ENCODE results near the gene NAGPA.
A peak's percentile ranks its signal among the peaks of the same experiment; 100 is the strongest.

The NAGPA gene

GRCh38 chr16:5042574-5043171 lies 8.9 kb upstream of the NAGPA start:
- peak; percentile 51 for DNase-seq (ENCODE audit: low read depth)
- H3K4me3 ChIP-seq (ENCODE audit: low read depth, low read length) = no peak overlapping the region
- TF ChIP-seq MAX (IDR thresholded peaks at IDR 0.05; ENCODE audit: low read depth, low read length) (no peak), MYC (IDR thresholded peaks at IDR 0.05; ENCODE audit: low read depth, low read length) (no peak), CTCF (IDR thresholded peaks at IDR 0.05; ENCODE audit: low read depth, low read length) (peak; percentile 28)

- TF ChIP-seq MAX (IDR thresholded peaks at IDR 0.05; ENCODE audit: low read depth, low read length) = no peak
- no peak for TF ChIP-seq POLR2A (IDR thresholded peaks at IDR 0.05; ENCODE audit: extremely low read depth, insufficient read length)
- TF ChIP-seq CTCF (IDR thresholded peaks at IDR 0.05; ENCODE audit: low read depth, low read length) = no peak
- TF ChIP-seq MYC (IDR thresholded peaks at IDR 0.05; ENCODE audit: low read depth, low read length) = no peak
- H3K4me3 ChIP-seq (ENCODE audit: low read depth, low read length) = no peak overlapping the region
- DNase-seq (ENCODE audit: low read depth) = no peak
Measured at GRCh38 chr16:5041600-5042133, 7.9 kb upstream of the NAGPA start.

GRCh38 chr16:5040451-5040850 lies 6.7 kb upstream of the NAGPA start:
- no peak for DNase-seq (ENCODE audit: low read depth)
- no peak overlapping the region for H3K4me3 ChIP-seq (ENCODE audit: low read depth, low read length)
- TF ChIP-seq POLR2A (IDR thresholded peaks at IDR 0.05; ENCODE audit: extremely low read depth, insufficient read length) = no peak
- no peak for TF ChIP-seq MAX (IDR thresholded peaks at IDR 0.05; ENCODE audit: low read depth, low read length)
- TF ChIP-seq MYC (IDR thresholded peaks at IDR 0.05; ENCODE audit: low read depth, low read length) = no peak
- no peak for TF ChIP-seq CTCF (IDR thresholded peaks at IDR 0.05; ENCODE audit: low read depth, low read length)

GRCh38 chr16:5036228-5037156 lies 2.8 kb upstream of the NAGPA start:
- DNase-seq (ENCODE audit: low read depth) = no peak
- H3K4me3 ChIP-seq (ENCODE audit: low read depth, low read length) = no peak overlapping the region
- TF ChIP-seq MAX (IDR thresholded peaks at IDR 0.05; ENCODE audit: low read depth, low read length) (no peak), MYC (IDR thresholded peaks at IDR 0.05; ENCODE audit: low read depth, low read length) (no peak), CTCF (IDR thresholded peaks at IDR 0.05; ENCODE audit: low read depth, low read length) (no peak), POLR2A (IDR thresholded peaks at IDR 0.05; ENCODE audit: extremely low read depth, insufficient read length) (no peak)

GRCh38 chr16:5035909-5036227 lies 2.1 kb upstream of the NAGPA start:
- TF ChIP-seq POLR2A (IDR thresholded peaks at IDR 0.05; ENCODE audit: extremely low read depth, insufficient read length) (no peak), MYC (IDR thresholded peaks at IDR 0.05; ENCODE audit: low read depth, low read length) (no peak), MAX (IDR thresholded peaks at IDR 0.05; ENCODE audit: low read depth, low read length) (no peak), CTCF (IDR thresholded peaks at IDR 0.05; ENCODE audit: low read depth, low read length) (no peak)
- no peak overlapping the region for H3K4me3 ChIP-seq (ENCODE audit: low read depth, low read length)
- DNase-seq (ENCODE audit: low read depth) = no peak

All from NB4 (cell line).